DOHH2 (cell line): Measurements from ENCODE around the gene LBH.

Experiments
- EZH2phosphoT487 ChIP-seq: fragments of 200-600 bp; sonication (generic); IDR thresholded peaks from 2 replicates; pipeline ENCODE4 v1.6.1; 2017; ENCODE audit warnings: borderline replicate concordance, mild to moderate bottlenecking, antibody characterized with exemption, low read length, moderate library complexity, mixed read lengths
- TF ChIP-seq, protein P1 (sequence below): fragments of 200-600 bp; sonication (generic); IDR thresholded peaks from one replicate; pipeline ENCODE4 v1.5.1; 2014; ENCODE audit warnings: antibody characterized with exemption, mild to moderate bottlenecking, low read depth, low read length; ENCODE audit not compliant: poor library complexity, severe bottlenecking

DNA sequence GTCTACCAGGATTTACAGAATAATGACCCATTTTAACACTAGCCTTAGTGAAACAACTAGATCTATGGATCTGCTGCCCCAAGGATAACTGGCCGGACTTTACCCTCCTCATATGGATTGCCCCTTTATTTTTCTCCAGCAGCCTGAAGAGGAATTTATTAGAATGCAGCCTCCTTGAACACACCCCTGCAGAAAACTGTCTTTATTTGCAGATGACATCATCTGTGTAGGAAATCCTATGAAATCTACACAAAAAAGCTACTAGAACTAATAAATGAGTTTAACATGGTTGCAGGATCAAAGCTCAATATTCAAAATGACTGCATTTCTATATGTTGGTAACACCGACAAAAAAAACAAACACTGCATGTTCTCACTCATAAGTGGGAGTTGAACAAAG is 29.6 kb downstream of the LBH start:
- TF ChIP-seq, protein P1, sequence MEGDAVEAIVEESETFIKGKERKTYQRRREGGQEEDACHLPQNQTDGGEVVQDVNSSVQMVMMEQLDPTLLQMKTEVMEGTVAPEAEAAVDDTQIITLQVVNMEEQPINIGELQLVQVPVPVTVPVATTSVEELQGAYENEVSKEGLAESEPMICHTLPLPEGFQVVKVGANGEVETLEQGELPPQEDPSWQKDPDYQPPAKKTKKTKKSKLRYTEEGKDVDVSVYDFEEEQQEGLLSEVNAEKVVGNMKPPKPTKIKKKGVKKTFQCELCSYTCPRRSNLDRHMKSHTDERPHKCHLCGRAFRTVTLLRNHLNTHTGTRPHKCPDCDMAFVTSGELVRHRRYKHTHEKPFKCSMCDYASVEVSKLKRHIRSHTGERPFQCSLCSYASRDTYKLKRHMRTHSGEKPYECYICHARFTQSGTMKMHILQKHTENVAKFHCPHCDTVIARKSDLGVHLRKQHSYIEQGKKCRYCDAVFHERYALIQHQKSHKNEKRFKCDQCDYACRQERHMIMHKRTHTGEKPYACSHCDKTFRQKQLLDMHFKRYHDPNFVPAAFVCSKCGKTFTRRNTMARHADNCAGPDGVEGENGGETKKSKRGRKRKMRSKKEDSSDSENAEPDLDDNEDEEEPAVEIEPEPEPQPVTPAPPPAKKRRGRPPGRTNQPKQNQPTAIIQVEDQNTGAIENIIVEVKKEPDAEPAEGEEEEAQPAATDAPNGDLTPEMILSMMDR, result no peak
- TF ChIP-seq EZH2phosphoT487, result no peak
